A549 treated with AZD9567 at 1 μM for 4 hours (cell line): ENCODE results near the gene RAP1B. TPM values are rescaled to one million over a fixed set of nuclear protein-coding genes. Genes with fewer than 3 reads are reported as not detected.

Experiments used
- total RNA-seq: library from RNA; stranded (reverse); fragments of 200-300 nt; extraction: Qiagen RNA extraction; gene quantifications from 5 replicates; pipeline ENCODE4 v1.2.3, GENCODE V29; 2022; ENCODE audit not compliant: insufficient read depth

RAP1B gene
- total RNA-seq, result 174 to 274 TPM (median 186 TPM) in 5 replicates

DNA sequence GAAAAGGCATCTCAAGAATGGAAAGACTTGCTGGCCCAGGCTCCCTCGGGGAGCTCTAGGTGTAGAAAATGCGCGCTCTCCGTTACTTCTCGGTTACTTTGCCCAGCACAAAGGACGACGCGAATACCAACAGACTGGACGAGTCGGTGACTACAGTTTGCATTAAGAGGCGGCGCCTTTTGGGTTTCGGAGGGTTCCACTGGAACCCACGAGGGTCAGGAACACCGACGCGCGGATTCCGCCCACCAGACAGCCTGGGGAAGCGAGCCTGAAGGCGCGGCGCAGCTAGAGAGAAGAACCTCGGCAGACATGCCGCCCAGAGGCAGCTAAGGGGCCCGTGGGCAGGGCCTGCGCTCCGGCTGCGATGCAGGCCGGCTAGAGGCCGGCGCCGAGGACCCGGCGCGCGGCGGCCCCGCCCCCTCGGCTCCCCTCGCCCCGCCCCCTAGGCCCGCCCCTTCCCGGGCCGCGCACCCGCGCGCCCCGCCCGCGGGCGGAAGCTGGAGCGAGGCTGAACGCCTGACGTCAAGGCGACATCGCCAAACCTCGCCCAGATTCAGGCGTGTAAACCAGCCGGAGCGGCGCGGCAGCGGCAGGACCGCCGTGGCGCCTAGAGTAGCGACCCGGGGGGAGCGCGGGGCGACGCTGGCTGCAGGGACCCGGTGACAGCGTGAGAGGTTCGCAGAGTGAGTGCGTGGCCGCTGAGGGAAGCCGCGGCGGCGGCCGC lies at the start of gene RAP1B:
TSS of gene RAP1B (plus strand) at position 530 of the 724 bp plus-strand sequence. CDS start 37,826 bp downstream, outside the sequence.

DNA sequence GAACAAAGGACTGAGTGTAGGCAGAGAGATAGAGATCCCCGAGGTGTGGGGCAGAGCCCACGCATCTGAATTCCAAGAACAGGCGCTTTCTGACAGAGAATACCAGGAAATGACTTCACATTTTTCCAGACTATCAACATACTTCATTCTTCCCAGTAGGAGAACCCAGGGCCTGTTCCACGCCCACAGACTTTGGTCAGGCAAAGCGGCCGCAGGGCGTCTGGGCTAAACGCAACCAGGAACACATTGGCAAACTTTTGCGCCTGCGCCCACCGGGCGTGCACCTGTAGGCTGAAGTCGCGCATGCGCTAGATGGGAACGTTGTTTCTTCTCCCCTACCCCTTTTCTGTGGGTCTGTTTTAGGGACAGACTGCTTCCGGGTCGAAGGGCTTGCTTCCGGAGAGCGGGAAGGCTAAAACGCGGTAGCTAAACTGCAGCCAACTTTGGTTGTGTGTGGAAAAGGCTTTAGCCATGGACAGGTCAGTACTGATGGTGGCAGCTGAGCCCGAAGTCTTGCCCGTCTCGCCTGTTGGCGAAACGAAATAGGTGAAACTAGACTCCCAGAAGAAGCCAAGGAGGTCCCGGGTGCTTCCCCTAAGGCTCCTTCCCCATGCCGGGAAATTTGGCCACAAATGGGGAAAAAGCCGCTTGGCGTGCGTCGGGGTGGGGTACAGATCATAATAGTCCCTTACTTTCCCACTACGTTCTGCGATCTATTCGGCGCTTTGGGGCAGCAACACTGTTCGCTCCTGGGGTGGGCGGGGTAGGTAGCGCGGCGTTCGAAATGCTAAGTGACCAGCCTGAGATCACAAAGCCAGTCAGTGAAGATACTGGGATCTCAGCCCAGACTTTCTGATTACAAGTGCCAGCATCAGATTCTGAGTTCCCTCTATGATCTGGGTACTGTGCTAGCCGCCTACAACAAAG lies 76.2 kb downstream of the RAP1B start, which contains the start of gene NUP107:
TSS of gene NUP107 (plus strand) at position 384 of the 927 bp plus-strand sequence. CDS start at position 472, 88 bp downstream.

Other genes starting within 250 kb of the RAP1B start
- 52.6 to 66.7 TPM (median 64.1 TPM) in 5 replicates for gene NUP107, start 76.1 kb downstream of the RAP1B start, total RNA-seq
- 9.6 to 18.3 TPM (median 15.6 TPM) in 5 replicates for gene SLC35E3, start 135.3 kb downstream of the RAP1B start, total RNA-seq
- 51.0 to 89.1 TPM (median 64.7 TPM) in 5 replicates for gene MDM2, start 197.3 kb downstream of the RAP1B start, total RNA-seq